PC-9 (cell line): Measurements from ENCODE around the gene PTPRC. TPM values are rescaled to one million over a fixed set of nuclear protein-coding genes. Genes with fewer than 3 reads are reported as not detected.

Experiments
- BruUV-seq: library from RNA; stranded (reverse); fragments of 400-500 nt; replicated peaks from 2 replicates; lab custom pipeline; 2021; lab: Mats Ljungman, UMichigan
- CTCF ChIA-PET: fragments of 300-600 bp; sonication (Branson Sonifier 250); formaldehyde crosslinking; loops from one replicate; lab custom pipeline; 2022; ENCODE audit warnings: antibody characterized with exemption; lab: Charles Lee
- POLR2A ChIA-PET: fragments of 300-600 bp; sonication (Branson Sonifier 250); formaldehyde crosslinking; loops from one replicate; lab custom pipeline; 2022; ENCODE audit warnings: antibody characterized with exemption; ENCODE audit not compliant: unreplicated experiment; lab: Charles Lee
- DNase-seq, 2 experiments: peaks; one replicate each; pipeline versions ENCODE4 v3.0.0 to v3.0.0-alpha.2; 2015 to 2022; ENCODE audit warnings: mixed read lengths in 1 of 2
- H2AFZ ChIP-seq: fragments of 200-600 bp; sonication (generic); 2 replicates; pipeline ENCODE4 v1.8.1; 2017; ENCODE audit warnings: antibody characterized with exemption
- H3F3A ChIP-seq: fragments of 200-600 bp; sonication (generic); 2 replicates; pipeline ENCODE4 v1.8.1; 2017; ENCODE audit warnings: antibody characterized with exemption, mild to moderate bottlenecking, low read depth; ENCODE audit not compliant: insufficient read depth
- H3K27ac ChIP-seq: fragments of 200-600 bp; sonication (generic); 2 replicates; pipeline ENCODE4 v1.6.1; 2016; ENCODE audit warnings: mixed run types
- H3K27me3 ChIP-seq: fragments of 200-600 bp; sonication (generic); 2 replicates; pipeline ENCODE4 v1.6.1; 2016; ENCODE audit warnings: low read depth, mixed run types; ENCODE audit not compliant: insufficient read depth
- H3K36me3 ChIP-seq: fragments of 200-600 bp; sonication (generic); 2 replicates; pipeline ENCODE4 v1.6.1; 2016; ENCODE audit warnings: low read depth, mixed run types
- H3K4me1 ChIP-seq: fragments of 200-600 bp; sonication (generic); replicated peaks from 2 replicates; pipeline ENCODE4 v1.6.1; 2016; ENCODE audit warnings: mixed run types; ENCODE audit not compliant: insufficient read depth
- H3K4me2 ChIP-seq: fragments of 200-600 bp; sonication (generic); 2 replicates; pipeline ENCODE4 v1.6.1; 2017; ENCODE audit warnings: mixed run types
- H3K4me3 ChIP-seq: fragments of 200-600 bp; sonication (generic); 2 replicates; pipeline ENCODE4 v1.6.1; 2016; ENCODE audit warnings: mixed run types
- H3K79me2 ChIP-seq: fragments of 200-600 bp; sonication (generic); 2 replicates; pipeline ENCODE4 v1.6.1; 2017; ENCODE audit warnings: low read depth, mixed run types
- H3K9me2 ChIP-seq: fragments of 200-600 bp; sonication (generic); 2 replicates; pipeline ENCODE4 v1.8.1; 2017; ENCODE audit warnings: mild to moderate bottlenecking; ENCODE audit not compliant: insufficient read depth
- H3K9me3 ChIP-seq: fragments of 200-600 bp; sonication (generic); 2 replicates; pipeline ENCODE4 v1.8.1; 2016; ENCODE audit warnings: low read depth; ENCODE audit not compliant: insufficient read depth
- H4K20me1 ChIP-seq: fragments of 200-600 bp; sonication (generic); 2 replicates; pipeline ENCODE4 v1.8.1; 2017; ENCODE audit not compliant: insufficient read depth
- EZH2 ChIP-seq: fragments of 200-600 bp; sonication (generic); IDR thresholded peaks from 2 replicates; pipeline ENCODE4 v1.8.0; 2017; ENCODE audit warnings: antibody characterized with exemption, low read depth
- intact Hi-C: fragments of 100-400 bp; cut with micrococcal nuclease; formaldehyde crosslinking; loops from one replicate; pipeline ENCODE4 v1.10.0; 2022; ENCODE audit not compliant: unreplicated experiment
- total RNA-seq: library from RNA; stranded (reverse); gene quantifications from 2 replicates; pipeline ENCODE4 v1.2.3, GENCODE V29; 2021
- TF ChIP-seq, protein P1 (sequence below): fragments of 200-600 bp; sonication (generic); conservative IDR thresholded peaks from 2 replicates; pipeline ENCODE4 v1.6.1; 2017; ENCODE audit warnings: mixed run types, antibody characterized with exemption, mild to moderate bottlenecking, moderate library complexity

PTPRC gene
- total RNA-seq, 1 experiment from 2014 or later, result 0.79 TPM

- no peak overlapping the region for H3K4me3 ChIP-seq
- no peaks in the 10 kb centered on the region for H3K9me3 ChIP-seq
- H4K20me1 ChIP-seq, result no peaks in the 10 kb centered on the region
- ChIA-PET POLR2A (no interaction called here), CTCF (no interaction called here)
- TF ChIP-seq EZH2, result no peak
- TF ChIP-seq, protein P1, sequence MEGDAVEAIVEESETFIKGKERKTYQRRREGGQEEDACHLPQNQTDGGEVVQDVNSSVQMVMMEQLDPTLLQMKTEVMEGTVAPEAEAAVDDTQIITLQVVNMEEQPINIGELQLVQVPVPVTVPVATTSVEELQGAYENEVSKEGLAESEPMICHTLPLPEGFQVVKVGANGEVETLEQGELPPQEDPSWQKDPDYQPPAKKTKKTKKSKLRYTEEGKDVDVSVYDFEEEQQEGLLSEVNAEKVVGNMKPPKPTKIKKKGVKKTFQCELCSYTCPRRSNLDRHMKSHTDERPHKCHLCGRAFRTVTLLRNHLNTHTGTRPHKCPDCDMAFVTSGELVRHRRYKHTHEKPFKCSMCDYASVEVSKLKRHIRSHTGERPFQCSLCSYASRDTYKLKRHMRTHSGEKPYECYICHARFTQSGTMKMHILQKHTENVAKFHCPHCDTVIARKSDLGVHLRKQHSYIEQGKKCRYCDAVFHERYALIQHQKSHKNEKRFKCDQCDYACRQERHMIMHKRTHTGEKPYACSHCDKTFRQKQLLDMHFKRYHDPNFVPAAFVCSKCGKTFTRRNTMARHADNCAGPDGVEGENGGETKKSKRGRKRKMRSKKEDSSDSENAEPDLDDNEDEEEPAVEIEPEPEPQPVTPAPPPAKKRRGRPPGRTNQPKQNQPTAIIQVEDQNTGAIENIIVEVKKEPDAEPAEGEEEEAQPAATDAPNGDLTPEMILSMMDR, result no peak
- no peaks in the 10 kb centered on the region for H3K79me2 ChIP-seq
- no peaks in the 10 kb centered on the region for H3F3A ChIP-seq
- no peaks in the 10 kb centered on the region for H3K9me2 ChIP-seq
- H3K36me3 ChIP-seq, result no peaks in the 10 kb centered on the region
- H3K27ac ChIP-seq, result no peak overlapping the region
- H3K4me2 ChIP-seq, result no peak overlapping the region
- no peaks in the 10 kb centered on the region for H3K27me3 ChIP-seq
- DNase-seq, result no peak
- BruUV-seq, result no TSS peak
- H2AFZ ChIP-seq, result peak overlapping the region; percentile 4; the same call in 1 of the 2 replicates
- no peaks in the 10 kb centered on the region for H3K4me1 ChIP-seq
- intact Hi-C loops, result no loop called here
Observed at GRCh38 chr1:198628067-198628455, 10.8 kb upstream of the PTPRC start.

- TF ChIP-seq, protein P1, result no peak
- no peak for TF ChIP-seq EZH2
- CTCF ChIA-PET, result interaction anchor here (0.7 kb wide), 1 partner anchor 1322 kb away, joined by 5 read pairs; no protein-coding TSS in a partner anchor
Observed at GRCh38 chr1:198629610-198630009, 9.2 kb upstream of the PTPRC start.

GRCh38 chr1:198630863-198631262, 8.0 kb upstream of the PTPRC start:
- Histone ChIP-seq H3K79me2 (no peaks in the 10 kb centered on the region), H4K20me1 (no peaks in the 10 kb centered on the region), H3K9me2 (no peaks in the 10 kb centered on the region), H3K4me1 (no peaks in the 10 kb centered on the region), H3K36me3 (no peaks in the 10 kb centered on the region), H3K9me3 (no peaks in the 10 kb centered on the region), H3K4me2 (no peak overlapping the region), H3K27ac (no peak overlapping the region), H3F3A (no peaks in the 10 kb centered on the region), H3K27me3 (no peaks in the 10 kb centered on the region), H3K4me3 (no peak overlapping the region), H2AFZ (no peak overlapping the region)
- ChIA-PET CTCF (interaction anchor here (0.6 kb wide), 1 partner anchor 178 kb away, joined by 4 read pairs; no protein-coding TSS in a partner anchor), POLR2A (interaction anchor here (1.1 kb wide), 1 partner anchor 43 kb away, joined by 7 read pairs; no protein-coding TSS in a partner anchor)
- intact Hi-C loops, result no loop called here
- DNase-seq, result no peak
- TF ChIP-seq, protein P1, result no peak
- TF ChIP-seq EZH2, result no peak
- no TSS peak for BruUV-seq

More at GRCh38 chr1:198629610-198630009, 9.2 kb upstream of the PTPRC start:
- Histone ChIP-seq H2AFZ (no peak overlapping the region), H3K9me2 (no peaks in the 10 kb centered on the region), H3K27me3 (no peaks in the 10 kb centered on the region), H3K9me3 (no peaks in the 10 kb centered on the region), H3K36me3 (no peaks in the 10 kb centered on the region), H3F3A (no peaks in the 10 kb centered on the region), H3K4me1 (no peaks in the 10 kb centered on the region), H3K27ac (no peak overlapping the region), H3K4me3 (no peak overlapping the region), H4K20me1 (no peaks in the 10 kb centered on the region), H3K79me2 (no peaks in the 10 kb centered on the region), H3K4me2 (no peak overlapping the region)
- no peak for DNase-seq
- POLR2A ChIA-PET, result no interaction called here
- no TSS peak for BruUV-seq
- intact Hi-C loops, result no loop called here
